Lung (tissue), 12 donors: ENCODE data around the gene EIF4G2. TPM values are rescaled to one million over a fixed set of nuclear protein-coding genes. Genes with fewer than 3 reads are reported as not detected.
A peak's percentile ranks its signal among the peaks of the same experiment; 100 is the strongest.

Experiments
- ATAC-seq: fragments of 200-7000 bp; cut with Tn5 transposase; one replicate; pipeline ENCODE4 v1.9.1; 2020; ENCODE audit warnings: moderate number of reproducible peaks; ENCODE audit not compliant: insufficient read depth, low FRiP score
- DNase-seq, 3 donors: peaks; one replicate each; pipeline ENCODE4 v3.0.0-alpha.2; 2013 to 2017
- H3K27ac ChIP-seq, 2 donors: one replicate each; pipeline ENCODE4 v1.5.1; 2013; ENCODE audit warnings: mild to moderate bottlenecking in 2 of 2, moderate library complexity in 2 of 2, control low read depth in 1 of 2, inconsistent platforms in 1 of 2, low read depth in 1 of 2, low read length in 1 of 2
- H3K27me3 ChIP-seq, 3 donors: one replicate each; pipeline ENCODE4 v1.5.1; 2013; ENCODE audit warnings: low read length in 2 of 3; ENCODE audit not compliant: control insufficient read depth in 3 of 3, insufficient read depth in 3 of 3
- H3K36me3 ChIP-seq, 4 donors: one replicate each; pipeline ENCODE4 v1.5.1; 2013; ENCODE audit warnings: low read length in 4 of 4, mild to moderate bottlenecking in 1 of 4, moderate library complexity in 1 of 4; ENCODE audit not compliant: control insufficient read depth in 4 of 4, insufficient read depth in 4 of 4
- H3K4me1 ChIP-seq, 5 donors: one replicate each; pipeline ENCODE4 v1.5.1; 2013; ENCODE audit warnings: low read length in 5 of 5, mild to moderate bottlenecking in 2 of 5, moderate library complexity in 1 of 5; ENCODE audit not compliant: control insufficient read depth in 5 of 5, insufficient read depth in 5 of 5
- H3K4me3 ChIP-seq: one replicate; pipeline ENCODE4 v1.5.1; 2013; ENCODE audit warnings: mild to moderate bottlenecking, control low read depth, moderate library complexity
- H3K9ac ChIP-seq, 2 donors: one replicate each; pipeline ENCODE4 v1.5.1; 2013; ENCODE audit warnings: low read length in 2 of 2, control low read depth in 1 of 2; ENCODE audit not compliant: insufficient read depth in 1 of 2
- H3K9me3 ChIP-seq, 4 donors: one replicate each; pipeline ENCODE4 v1.5.1; 2013; ENCODE audit warnings: low read length in 3 of 4, mild to moderate bottlenecking in 1 of 4, moderate library complexity in 1 of 4; ENCODE audit not compliant: control insufficient read depth in 4 of 4, insufficient read depth in 3 of 4
- CTCF ChIP-seq: IDR thresholded peaks from 2 replicates; pipeline ENCODE4 v1.5.1; 2012; ENCODE audit warnings: mild to moderate bottlenecking; ENCODE audit errors: control extremely low read depth, extremely low read depth
- WGBS, 2 donors: extraction: QIAGEN DNeasy Blood & Tissue Kit; methylation state at CpG; one replicate each; pipeline ENCODE4 v1.1.7; 2013; 5-methylcytosine and 5-hydroxymethylcytosine counted together
- polyA plus RNA-seq, 2 donors: library from polyadenylated mRNA; stranded (reverse); fragments of 200-250 nt; gene quantifications; one replicate each; pipeline ENCODE4 v1.2.1, GENCODE V29; 2013
- total RNA-seq, 2 donors: library from RNA; depleted of rRNA in 1 of 2; stranded (reverse); fragments of >200 nt in 1 of 2; gene quantifications; one replicate each; pipeline ENCODE4 v1.2.1, GENCODE V29; 2014 to 2021
- donor health status: control.
- donor health status: control.
- donor health status: Bipolar disorder and iron deficiency.
- donor health status: healthy.
- donor health status: DM: yes; HTN: yes; CAD: no.

Gene EIF4G2
- total and polyA plus RNA-seq, 4 donors, result 189 to 932 (median 538) TPM

DNA sequence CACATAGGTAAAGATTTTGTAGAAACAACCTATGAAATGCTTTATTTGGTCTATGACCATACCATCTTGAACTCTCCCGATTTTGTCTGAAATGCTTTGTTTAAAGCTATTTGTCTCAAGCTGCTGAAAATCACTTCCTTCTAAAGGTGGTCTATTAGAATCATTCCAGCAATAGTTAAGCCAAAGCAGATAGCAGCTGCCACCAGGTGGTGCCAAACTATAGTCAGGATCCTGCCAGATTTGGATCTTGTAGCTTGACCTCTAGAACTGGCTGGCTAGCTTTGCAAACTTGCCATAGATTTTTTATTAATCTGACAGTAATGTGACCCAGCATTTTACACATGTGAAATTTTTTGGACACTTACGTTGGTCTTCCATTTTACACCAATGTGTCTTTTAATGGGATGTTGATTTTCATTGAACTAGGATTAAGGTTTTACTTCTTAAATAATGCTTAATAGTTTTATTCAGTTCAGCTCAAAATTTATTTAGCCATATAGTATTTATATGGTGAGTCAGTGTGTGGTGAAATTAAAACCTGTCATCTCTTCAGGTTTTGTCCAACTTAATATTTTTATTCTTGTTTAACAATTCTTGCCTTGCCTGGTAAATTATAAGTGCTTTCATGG lies 38.0 kb downstream of the EIF4G2 start:
- DNase-seq, result peak; percentile 46 to 65 (median 57)
- H3K36me3 ChIP-seq, result peaks cover 31 to 62% (median 37%) of the 10 kb centered on the region in 4 donors
- WGBS, 2 donors, result 54 to 72% methylated on average over 2 of the region's 2 CpGs

DNA sequence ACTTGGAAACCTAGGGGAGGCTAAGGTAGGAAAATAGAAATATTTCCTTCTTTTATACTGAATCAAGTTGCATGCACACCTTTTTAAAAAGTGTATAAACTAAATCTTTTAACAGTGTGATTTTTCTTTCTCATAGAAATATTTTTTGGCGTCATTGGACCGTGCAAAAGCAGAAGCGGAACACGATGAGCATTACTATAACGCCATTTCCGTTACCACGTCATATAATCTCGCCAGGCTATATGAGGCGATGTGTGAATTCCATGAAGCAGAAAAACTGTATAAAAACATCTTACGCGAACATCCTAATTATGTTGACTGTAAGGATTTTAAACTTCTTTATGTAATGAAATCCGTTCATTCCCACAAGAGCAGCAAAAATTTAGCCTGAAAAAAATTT lies 44.3 kb downstream of the EIF4G2 start:
- H3K9me3 ChIP-seq, result no peaks in the 10 kb centered on the region
- 89 to 97% methylated on average over 12 of the region's 12 CpGs for WGBS, 2 donors
- no peak overlapping the region for H3K4me3 ChIP-seq
- TF ChIP-seq CTCF, result no peak
- no peak overlapping the region for H3K9ac ChIP-seq
- DNase-seq (no peak), ATAC-seq (no peak)
- H3K27ac ChIP-seq, result no peak overlapping the region
- no peaks in the 10 kb centered on the region for H3K27me3 ChIP-seq
- peaks cover 25 to 44% (median 30%) of the 10 kb centered on the region in 4 donors for H3K36me3 ChIP-seq
- peaks cover 0 to 4% (median 0%) of the 10 kb centered on the region in 5 donors for H3K4me1 ChIP-seq

More for the DNA sequence above, 38.0 kb downstream of the EIF4G2 start:
- H3K27ac ChIP-seq, result peak overlapping the region in 1 of 2 donors; percentile 45
- H3K4me3 ChIP-seq, result no peak overlapping the region
- peak; percentile 24 for TF ChIP-seq CTCF
- ATAC-seq, result peak; percentile 58
- no peak overlapping the region for H3K9ac ChIP-seq
- no peaks in the 10 kb centered on the region for H3K27me3 ChIP-seq
- H3K4me1 ChIP-seq, result peaks cover 0 to 4% (median 0%) of the 10 kb centered on the region in 5 donors
- no peaks in the 10 kb centered on the region for H3K9me3 ChIP-seq

- no peak for ATAC-seq
- no peak overlapping the region for H3K9ac ChIP-seq
- peaks cover 0 to 4% (median 0%) of the 10 kb centered on the region in 5 donors for H3K4me1 ChIP-seq
- WGBS, 2 donors, result 84 to 89% methylated on average over 4 of the region's 4 CpGs
- H3K27me3 ChIP-seq, result no peaks in the 10 kb centered on the region
- peaks cover 25 to 49% (median 34%) of the 10 kb centered on the region in 4 donors for H3K36me3 ChIP-seq
- DNase-seq, result no peak
- TF ChIP-seq CTCF, result no peak
- no peak overlapping the region for H3K4me3 ChIP-seq
- no peak overlapping the region for H3K27ac ChIP-seq
- H3K9me3 ChIP-seq, result no peaks in the 10 kb centered on the region
Observed at GRCh38 chr11:10763766-10764165, 45.0 kb downstream of the EIF4G2 start.

GRCh38 chr11:10762913-10763421 lies 45.8 kb downstream of the EIF4G2 start:
- no peak overlapping the region for H3K9ac ChIP-seq
- H3K4me3 ChIP-seq, result no peak overlapping the region
- no peaks in the 10 kb centered on the region for H3K9me3 ChIP-seq
- peaks cover 28 to 51% (median 37%) of the 10 kb centered on the region in 4 donors for H3K36me3 ChIP-seq
- no peak for TF ChIP-seq CTCF
- WGBS, 2 donors, result 94 to 98% methylated on average over 4 of the region's 4 CpGs
- H3K27ac ChIP-seq, result no peak overlapping the region
- DNase-seq (no peak), ATAC-seq (no peak)
- H3K27me3 ChIP-seq, result no peaks in the 10 kb centered on the region
- peaks cover 0 to 4% (median 0%) of the 10 kb centered on the region in 5 donors for H3K4me1 ChIP-seq
